Pancreas (tissue), 10 donors: ENCODE results near the gene POLR2F. TPM values are rescaled to one million over a fixed set of nuclear protein-coding genes. Genes with fewer than 3 reads are reported as not detected.
A peak's percentile ranks its signal among the peaks of the same experiment; 100 is the strongest.

Experiments
- ATAC-seq, 4 donors: fragments of 200-7000 bp; cut with Tn5 transposase; one replicate each; pipeline versions ENCODE4 v1.8.0 to v1.9.1; 2020; ENCODE audit warnings: mild to moderate bottlenecking in 4 of 4, moderate library complexity in 4 of 4
- DNase-seq, 6 donors: peaks; one replicate each; pipeline ENCODE4 v3.0.0-alpha.2; 2020
- FAIRE-seq: peaks from 2 replicates; lab custom pipeline; 2012; peaks lifted over from hg19 to GRCh38; lab: Jason Lieb, UNC
- H3K27ac ChIP-seq, 4 donors: fragments of 200-600 bp; sonication (generic); 1 replicate in 3 of 4; 2 replicates in 1 of 4; pipeline versions ENCODE4 v1.5.0 to v1.8.0; 2020
- H3K27me3 ChIP-seq, 4 donors: fragments of 200-600 bp; one replicate each; pipeline ENCODE4 v1.8.0; 2021
- H3K36me3 ChIP-seq, 3 donors: fragments of 200-600 bp; sonication (generic) in 1 of 3; one replicate each; pipeline versions ENCODE4 v1.5.0 to v1.8.0; 2020 to 2021
- H3K4me1 ChIP-seq, 3 donors: fragments of 200-600 bp; one replicate each; pipeline ENCODE4 v1.8.0; 2021
- H3K4me3 ChIP-seq, 4 donors: fragments of 200-600 bp; sonication (generic) in 2 of 4; one replicate each; pipeline versions ENCODE4 v1.5.0 to v1.8.0; 2020 to 2021
- H3K9me3 ChIP-seq, 4 donors: fragments of 200-600 bp; one replicate each; pipeline ENCODE4 v1.8.0; 2021
- WGBS, 2 donors: extraction: QIAGEN DNeasy Blood & Tissue Kit; methylation state at CpG; one replicate each; pipeline ENCODE4 v1.1.7; 2013; 5-methylcytosine and 5-hydroxymethylcytosine counted together
- intact Hi-C, 3 donors: fragments of 100-400 bp; cut with DNase I; formaldehyde crosslinking; loops; one replicate each; pipeline versions ENCODE4 v1.11.1 to v1.14.2; 2022
- polyA plus RNA-seq, 2 donors: library from polyadenylated mRNA; stranded (reverse); fragments of 200-250 nt; gene quantifications; one replicate each; pipeline ENCODE4 v1.2.3, GENCODE V29; 2013
- total RNA-seq, 6 donors: library from RNA; stranded (reverse); fragmentation: NEBNext Ultra II Directional in 4 of 6; extraction: Animal tissue kit (Norgen Biotek cat#: 25700) in 4 of 6; gene quantifications; one replicate each; pipeline versions ENCODE4 v1.2.1 to v1.2.4, GENCODE V29; 2021 to 2023
- TF ChIP-seq, protein P1 (sequence below), 4 donors: fragments of 200-600 bp; sonication (generic) in 3 of 4; IDR thresholded peaks; one replicate each; pipeline versions ENCODE4 v1.5.0 to v1.8.0; 2021; ENCODE audit warnings: antibody characterized with exemption in 4 of 4
- donor health status: healthy with polysubstance abuse.
- donor health status: DM: no; HTN: no; CAD: no; lungs with moderate emphysema.
- donor health status: DM: no; HTN: no; CAD: no.
- donor health status: control.
- donor health status: control.
- donor health status: Bipolar disorder and iron deficiency.
- donor health status: DM: yes; HTN: yes; CAD: no.
- donor health status: DM: no; HTN: no; CAD: no.
- donor health status: DM: no; HTN: no; CAD: no.
- donor health status: DM: yes; HTN: yes; CAD: no.

The POLR2F gene
- total and polyA plus RNA-seq, 8 donors: 21.2 to 74.5 (median 29.3) TPM

DNA sequence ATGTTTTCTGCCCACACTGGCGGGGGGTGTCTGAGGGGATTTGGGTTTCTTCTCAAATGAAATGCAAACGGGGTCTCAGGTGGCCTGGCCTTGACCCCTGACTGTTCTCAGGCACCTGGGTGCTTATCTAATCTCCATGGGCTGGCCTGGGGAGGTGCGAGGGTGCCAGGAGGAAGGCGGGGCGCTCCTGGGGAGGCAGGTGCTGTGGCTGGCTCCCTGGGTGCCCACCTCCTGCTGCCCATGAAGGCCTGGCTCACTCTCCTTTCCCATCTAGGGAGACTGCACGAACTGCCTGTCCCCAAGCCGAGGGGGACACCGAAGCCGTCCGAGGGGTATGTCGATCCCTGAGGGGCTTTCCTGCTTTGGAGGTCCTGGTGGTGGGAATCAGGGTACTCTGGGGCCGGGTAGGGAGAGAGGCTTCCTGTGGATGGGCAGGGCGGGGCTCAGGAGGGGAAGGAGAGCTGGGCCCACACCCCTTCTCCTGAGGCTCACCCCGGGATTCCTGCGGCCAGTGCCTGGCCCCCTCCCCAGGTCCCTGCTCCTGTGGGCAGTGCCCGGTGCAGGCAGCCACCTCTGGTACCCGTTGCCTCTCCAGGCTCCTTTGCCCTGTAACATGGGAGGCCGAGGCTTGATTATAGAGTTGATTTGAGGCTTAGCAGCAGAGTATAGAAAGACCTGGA lies 29.0 kb upstream of the POLR2F start:
- WGBS, 2 donors: 38 to 46% methylated on average over 18 of the region's 18 CpGs
- DNase-seq (peak in 4 of 6 donors; percentile 50 to 63 (median 60)), FAIRE-seq (no peak), ATAC-seq (peak; percentile 22 to 76 (median 58))
- peaks cover 11 to 23% (median 13%) of the 10 kb centered on the region in 3 donors for H3K4me1 ChIP-seq
- TF ChIP-seq, protein P1, sequence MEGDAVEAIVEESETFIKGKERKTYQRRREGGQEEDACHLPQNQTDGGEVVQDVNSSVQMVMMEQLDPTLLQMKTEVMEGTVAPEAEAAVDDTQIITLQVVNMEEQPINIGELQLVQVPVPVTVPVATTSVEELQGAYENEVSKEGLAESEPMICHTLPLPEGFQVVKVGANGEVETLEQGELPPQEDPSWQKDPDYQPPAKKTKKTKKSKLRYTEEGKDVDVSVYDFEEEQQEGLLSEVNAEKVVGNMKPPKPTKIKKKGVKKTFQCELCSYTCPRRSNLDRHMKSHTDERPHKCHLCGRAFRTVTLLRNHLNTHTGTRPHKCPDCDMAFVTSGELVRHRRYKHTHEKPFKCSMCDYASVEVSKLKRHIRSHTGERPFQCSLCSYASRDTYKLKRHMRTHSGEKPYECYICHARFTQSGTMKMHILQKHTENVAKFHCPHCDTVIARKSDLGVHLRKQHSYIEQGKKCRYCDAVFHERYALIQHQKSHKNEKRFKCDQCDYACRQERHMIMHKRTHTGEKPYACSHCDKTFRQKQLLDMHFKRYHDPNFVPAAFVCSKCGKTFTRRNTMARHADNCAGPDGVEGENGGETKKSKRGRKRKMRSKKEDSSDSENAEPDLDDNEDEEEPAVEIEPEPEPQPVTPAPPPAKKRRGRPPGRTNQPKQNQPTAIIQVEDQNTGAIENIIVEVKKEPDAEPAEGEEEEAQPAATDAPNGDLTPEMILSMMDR (IDR thresholded peaks at IDR 0.05): no peak
- H3K27ac ChIP-seq: peak overlapping the region; percentile 10 to 59 (median 32)
- intact Hi-C loops: no loop called here
- no peaks in the 10 kb centered on the region for H3K9me3 ChIP-seq
- peaks cover 0 to 33% (median 9%) of the 10 kb centered on the region in 3 donors for H3K36me3 ChIP-seq
- H3K27me3 ChIP-seq: no peaks in the 10 kb centered on the region
- peak overlapping the region in 2 of 4 donors; percentile 8 to 18 for H3K4me3 ChIP-seq

DNA sequence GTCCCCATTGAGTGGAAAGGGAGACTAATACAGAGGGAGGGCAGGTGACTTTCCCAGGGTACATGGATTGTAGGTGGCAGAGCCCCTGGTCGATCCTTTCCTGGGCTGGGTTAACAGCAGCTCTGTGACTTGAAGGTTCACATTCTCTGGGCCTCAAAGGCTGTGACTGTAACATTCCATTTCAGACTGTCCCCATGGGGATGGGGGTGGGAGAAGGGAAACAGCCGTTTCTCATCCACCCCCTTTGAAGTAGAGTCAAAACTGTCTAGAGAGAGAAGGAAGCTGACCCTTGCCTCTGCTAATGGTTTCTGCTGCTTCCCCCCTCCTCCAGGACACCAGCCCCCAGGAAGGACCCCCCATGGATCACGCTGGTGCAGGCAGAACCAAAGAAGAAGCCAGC lies 28.2 kb upstream of the POLR2F start:
- no peaks in the 10 kb centered on the region for H3K9me3 ChIP-seq
- intact Hi-C loops: no loop called here
- peaks cover 0 to 24% (median 9%) of the 10 kb centered on the region in 3 donors for H3K36me3 ChIP-seq
- H3K27ac ChIP-seq: peak overlapping the region in 2 of 4 donors; percentile 44 to 59
- FAIRE-seq (no peak), ATAC-seq (no peak), DNase-seq (no peak)
- peaks cover 13 to 31% (median 21%) of the 10 kb centered on the region in 3 donors for H3K4me1 ChIP-seq
- TF ChIP-seq, protein P1 (IDR thresholded peaks at IDR 0.05): no peak
- WGBS, 2 donors: 35 to 42% methylated on average over 3 of the region's 3 CpGs
- no peak overlapping the region for H3K4me3 ChIP-seq
- H3K27me3 ChIP-seq: no peaks in the 10 kb centered on the region

DNA sequence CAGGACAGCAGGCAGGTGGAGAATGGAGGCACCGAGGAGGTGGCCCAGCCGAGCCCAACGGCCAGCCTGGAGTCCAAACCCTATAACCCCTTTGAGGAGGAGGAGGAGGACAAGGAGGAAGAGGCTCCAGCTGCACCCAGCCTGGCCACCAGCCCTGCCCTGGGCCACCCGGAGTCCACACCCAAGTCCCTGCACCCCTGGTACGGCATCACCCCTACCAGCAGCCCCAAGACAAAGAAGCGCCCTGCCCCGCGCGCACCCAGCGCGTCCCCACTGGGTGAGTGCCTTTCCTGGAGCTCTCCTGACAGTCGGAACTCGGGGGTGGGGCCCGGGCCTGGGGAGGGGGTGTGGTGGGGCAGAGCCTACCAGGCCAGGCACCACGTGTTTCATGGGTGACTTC lies 27.7 kb upstream of the POLR2F start:
- ATAC-seq: no peak
- FAIRE-seq: no peak
- 43 to 49% methylated on average over 15 of the region's 15 CpGs for WGBS, 2 donors
- TF ChIP-seq, protein P1 (IDR thresholded peaks at IDR 0.05): no peak
- Histone ChIP-seq H3K27me3 (no peaks in the 10 kb centered on the region), H3K9me3 (no peaks in the 10 kb centered on the region), H3K4me3 (peak overlapping the region in 2 of 4 donors; percentile 8 to 14), H3K27ac (no peak overlapping the region), H3K36me3 (peaks cover 0 to 22% (median 9%) of the 10 kb centered on the region in 3 donors), H3K4me1 (peaks cover 18 to 36% (median 25%) of the 10 kb centered on the region in 3 donors)
- peak in 1 of 6 donors; percentile 60 for DNase-seq
- intact Hi-C loops: no loop called here

DNA sequence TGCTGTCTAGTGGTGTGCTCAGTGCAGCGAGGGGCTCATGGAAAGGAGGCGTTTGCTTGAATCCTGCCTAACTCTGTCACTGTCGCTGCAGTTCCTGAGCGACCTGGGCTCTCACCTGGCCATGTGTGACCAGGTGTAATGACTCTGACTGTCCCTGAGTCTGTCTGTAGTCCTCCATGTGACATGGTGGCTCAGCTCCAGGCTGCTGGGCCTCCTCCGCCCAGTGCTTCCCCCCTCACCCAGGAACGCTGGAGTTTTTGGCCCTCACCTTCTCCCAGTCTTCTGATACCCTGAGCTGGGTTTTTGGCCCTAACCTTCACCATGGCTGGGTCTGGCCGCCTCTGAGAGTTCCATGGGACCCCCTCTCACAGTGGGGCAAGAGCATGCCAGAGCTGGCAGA lies 27.1 kb upstream of the POLR2F start:
- FAIRE-seq: no peak
- no peak overlapping the region for H3K27ac ChIP-seq
- peaks cover 23 to 41% (median 29%) of the 10 kb centered on the region in 3 donors for H3K4me1 ChIP-seq

More for the DNA sequence above, 27.1 kb upstream of the POLR2F start:
- DNase-seq: peak in 3 of 6 donors; percentile 37 to 60 (median 60)
- Histone ChIP-seq H3K36me3 (peaks cover 0 to 22% (median 9%) of the 10 kb centered on the region in 3 donors), H3K9me3 (no peaks in the 10 kb centered on the region), H3K27me3 (no peaks in the 10 kb centered on the region), H3K4me3 (peak overlapping the region in 2 of 4 donors; percentile 8 to 14)
- WGBS, 2 donors: 45 to 52% methylated on average over 7 of the region's 7 CpGs
- peak in 3 of 4 donors; percentile 11 to 49 (median 16) for ATAC-seq
- intact Hi-C loops: no loop called here
- TF ChIP-seq, protein P1 (IDR thresholded peaks at IDR 0.05): no peak
